Fibroblast of villous mesenchyme (primary cell): ENCODE measurements around the gene VKORC1. TPM values are rescaled to one million over a fixed set of nuclear protein-coding genes. Genes with fewer than 3 reads are reported as not detected.

Source experiments
- DNase-seq: peaks from one replicate; pipeline ENCODE4 v3.0.0-alpha.2; 2010; ENCODE audit warnings: low read depth
- H3K4me3 ChIP-seq: 2 replicates; pipeline ENCODE4 v1.5.1; 2011; ENCODE audit warnings: low read depth, mild to moderate bottlenecking, low read length
- CTCF ChIP-seq: IDR thresholded peaks from 2 replicates; pipeline ENCODE4 v1.5.1; 2012; ENCODE audit warnings: low read depth, mild to moderate bottlenecking, low read length; ENCODE audit not compliant: insufficient read depth
- total RNA-seq: library from RNA; depleted of rRNA; stranded (reverse); fragments of >200 nt; gene quantifications from 2 replicates; pipeline ENCODE4 v1.2.3, GENCODE V29; 2012

Gene VKORC1
- total RNA-seq, 1 donor, result 68.2 TPM

DNA sequence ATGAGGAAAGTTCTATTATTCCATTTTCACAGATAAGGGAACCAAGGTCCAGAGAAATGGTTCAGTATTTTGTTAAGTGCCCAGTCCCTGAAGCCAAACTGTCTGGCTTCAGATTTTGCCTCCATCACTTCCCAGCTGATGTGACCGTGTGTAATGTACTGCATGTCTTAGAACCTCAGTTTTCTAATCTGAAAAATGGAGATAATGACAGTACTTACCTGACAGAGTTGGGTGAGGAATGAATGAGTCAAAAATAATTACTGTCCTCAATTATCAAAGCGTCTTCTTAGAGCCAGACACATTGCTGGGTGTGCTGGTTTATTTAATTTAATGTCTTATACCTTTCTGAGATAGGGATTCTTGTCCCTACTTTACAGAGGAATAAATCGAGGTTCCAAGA, 27.3 kb downstream of the VKORC1 start:
- TF ChIP-seq CTCF, result no peak
- no peak overlapping the region for H3K4me3 ChIP-seq
- DNase-seq, result no peak

- DNase-seq, result peak; percentile 94
- H3K4me3 ChIP-seq, result no peak overlapping the region
- TF ChIP-seq CTCF, result no peak
These were observed 29.6 kb downstream of the VKORC1 start for GRCh38 chr16:31064882-31065461.

GRCh38 chr16:31063843-31064611, 30.6 kb downstream of the VKORC1 start:
- DNase-seq, result no peak
- no peak for TF ChIP-seq CTCF
- peak overlapping the region; percentile 3 for H3K4me3 ChIP-seq

- no peak overlapping the region for H3K4me3 ChIP-seq
- DNase-seq, result no peak
- no peak for TF ChIP-seq CTCF
These were observed 31.1 kb downstream of the VKORC1 start for GRCh38 chr16:31063495-31063842.

- TF ChIP-seq CTCF, result no peak
- no peak overlapping the region for H3K4me3 ChIP-seq
- no peak for DNase-seq
These were observed 32.7 kb downstream of the VKORC1 start for GRCh38 chr16:31061813-31062440.

DNA sequence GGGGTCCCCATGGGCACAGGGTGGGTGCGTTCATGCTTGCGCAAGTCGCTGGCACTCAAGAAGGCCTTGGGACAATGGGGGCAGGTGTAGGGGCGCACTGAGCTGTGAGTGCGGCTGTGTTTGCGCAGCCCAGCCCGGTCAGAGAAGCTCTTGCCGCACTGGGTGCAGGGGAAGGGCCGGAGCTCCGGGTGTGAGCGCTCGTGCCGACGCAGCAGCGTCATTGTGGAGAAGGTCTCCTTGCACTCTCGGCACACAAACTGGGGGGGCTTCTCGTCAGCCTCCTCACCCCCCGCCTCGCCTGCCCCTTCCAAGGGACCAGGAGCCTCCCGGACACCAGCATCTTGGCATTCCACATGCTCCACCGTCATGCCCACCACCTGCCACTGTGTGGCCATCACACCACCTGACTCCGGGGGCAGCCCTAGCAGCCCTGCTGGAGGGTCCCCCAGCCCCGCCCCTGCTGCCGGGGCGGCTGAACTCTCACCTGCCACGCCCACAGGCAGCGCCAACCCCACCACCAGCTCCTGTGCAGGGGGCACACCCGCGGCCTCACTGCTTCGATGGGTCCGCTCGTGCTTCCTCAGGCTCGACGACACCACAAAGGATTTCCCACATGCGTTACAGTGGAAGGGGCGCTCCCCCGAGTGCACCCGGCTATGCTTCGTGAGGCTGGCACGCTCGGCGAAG, 33.3 kb downstream of the VKORC1 start:
- H3K4me3 ChIP-seq, result no peak overlapping the region
- no peak for DNase-seq
- no peak for TF ChIP-seq CTCF
